ENCODE results near the gene LPP.

DNA sequence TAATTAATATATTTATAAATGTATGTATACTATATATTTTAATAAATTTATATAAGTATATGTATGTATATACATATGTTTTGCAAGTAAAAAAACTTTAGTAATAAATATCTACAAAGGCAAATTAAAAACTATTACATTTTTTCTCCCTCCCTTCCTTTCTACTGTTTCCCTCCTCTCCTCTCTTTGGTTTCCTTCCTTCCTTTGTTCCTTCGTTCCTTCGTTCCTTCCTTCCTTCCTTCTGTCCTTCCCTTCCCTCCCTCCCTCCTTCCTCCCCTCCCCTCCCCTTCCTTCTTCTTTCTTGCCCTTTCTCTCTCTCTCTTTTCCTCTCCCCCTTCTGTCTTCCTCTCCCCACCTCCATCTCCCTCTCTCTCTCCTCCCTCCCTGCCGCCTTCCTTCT is 423.6 kb downstream of the LPP start:
- TF ChIP-seq POLR2AphosphoS5 (IDR thresholded peaks at IDR 0.05; ENCODE audit: low read depth): no peak
- no peak for TF ChIP-seq CTCF (IDR thresholded peaks at IDR 0.05; ENCODE audit: insufficient read depth, low read length)
- TF ChIP-seq GABPA (IDR thresholded peaks at IDR 0.05; ENCODE audit: low read depth): no peak
- no peak for TF ChIP-seq SPI1 (IDR thresholded peaks at IDR 0.05; ENCODE audit: borderline replicate concordance, low read depth)
- TF ChIP-seq REST (IDR thresholded peaks at IDR 0.05; ENCODE audit: insufficient replicate concordance, low read depth): no peak
